ENCODE data around the gene MAL.

DNA sequence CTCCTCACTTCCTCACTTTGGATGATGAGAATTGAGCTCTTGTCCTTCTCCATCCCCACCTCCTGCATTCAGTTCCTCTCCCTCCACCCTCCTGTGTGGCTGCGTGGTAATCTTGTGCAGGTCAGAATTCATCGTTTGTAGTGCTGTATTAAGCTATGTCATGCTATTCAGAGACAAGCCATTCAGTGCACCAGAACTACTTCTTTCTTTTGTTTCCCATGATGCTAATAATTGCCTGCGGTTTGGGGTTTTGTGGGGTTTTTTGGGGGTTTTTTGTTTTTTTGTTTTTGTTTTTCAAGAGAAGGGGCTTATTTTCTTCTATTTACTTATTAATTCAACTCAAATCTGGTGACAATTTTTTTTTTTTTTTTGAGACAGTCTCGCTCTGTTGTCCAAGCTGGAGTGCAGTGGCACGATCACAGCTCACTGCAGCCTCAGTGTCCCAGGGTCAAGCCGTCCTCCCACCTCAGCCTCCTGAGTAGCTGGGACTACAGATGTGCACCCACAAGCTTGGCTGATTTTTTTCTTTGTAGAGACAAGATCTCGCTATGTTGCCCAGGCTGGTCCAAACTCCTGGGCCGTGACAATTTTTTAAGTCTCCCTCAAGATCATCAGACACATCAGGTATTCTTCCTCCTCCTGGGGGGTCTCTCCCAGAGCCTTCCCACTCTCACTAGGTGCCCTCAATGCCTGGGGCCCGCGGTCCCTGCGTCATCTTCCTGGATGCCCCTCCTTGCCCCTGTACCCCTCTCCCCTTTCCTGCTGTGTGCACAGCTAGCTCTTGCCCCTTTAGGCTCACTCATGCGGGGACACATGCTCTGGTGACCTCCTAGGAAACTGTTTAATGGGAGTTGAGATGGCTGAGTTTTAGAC lies 37.8 kb downstream of the MAL start:
- no peak for TF ChIP-seq EZH2phosphoT487 (IDR thresholded peaks at IDR 0.05)
- TF ChIP-seq, protein P1, sequence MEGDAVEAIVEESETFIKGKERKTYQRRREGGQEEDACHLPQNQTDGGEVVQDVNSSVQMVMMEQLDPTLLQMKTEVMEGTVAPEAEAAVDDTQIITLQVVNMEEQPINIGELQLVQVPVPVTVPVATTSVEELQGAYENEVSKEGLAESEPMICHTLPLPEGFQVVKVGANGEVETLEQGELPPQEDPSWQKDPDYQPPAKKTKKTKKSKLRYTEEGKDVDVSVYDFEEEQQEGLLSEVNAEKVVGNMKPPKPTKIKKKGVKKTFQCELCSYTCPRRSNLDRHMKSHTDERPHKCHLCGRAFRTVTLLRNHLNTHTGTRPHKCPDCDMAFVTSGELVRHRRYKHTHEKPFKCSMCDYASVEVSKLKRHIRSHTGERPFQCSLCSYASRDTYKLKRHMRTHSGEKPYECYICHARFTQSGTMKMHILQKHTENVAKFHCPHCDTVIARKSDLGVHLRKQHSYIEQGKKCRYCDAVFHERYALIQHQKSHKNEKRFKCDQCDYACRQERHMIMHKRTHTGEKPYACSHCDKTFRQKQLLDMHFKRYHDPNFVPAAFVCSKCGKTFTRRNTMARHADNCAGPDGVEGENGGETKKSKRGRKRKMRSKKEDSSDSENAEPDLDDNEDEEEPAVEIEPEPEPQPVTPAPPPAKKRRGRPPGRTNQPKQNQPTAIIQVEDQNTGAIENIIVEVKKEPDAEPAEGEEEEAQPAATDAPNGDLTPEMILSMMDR (IDR thresholded peaks at IDR 0.05) = no peak
